D721Med (cell line): Measurements from ENCODE around the gene KLB.
"Not testable (repeated sequence)": the region's sequence is repeated elsewhere in the genome, so short reads cannot be mapped to it uniquely, and the experiment has no call there.

Source experiments
- DNase-seq: peaks from one replicate; pipeline ENCODE4 v3.0.0; 2011; ENCODE audit warnings: low spot score; ENCODE audit not compliant: insufficient read length
- FAIRE-seq: peaks from 2 replicates; lab custom pipeline; 2011; peaks lifted over from hg19 to GRCh38; lab: Jason Lieb, UNC
- CTCF ChIP-seq: IDR thresholded peaks from 2 replicates; pipeline ENCODE4 v1.5.1; 2012; ENCODE audit warnings: mild to moderate bottlenecking, control low read depth; ENCODE audit not compliant: insufficient read depth; ENCODE audit errors: missing control alignments

Gene KLB

GRCh38 chr4:39406763-39407583 lies at the start of gene KLB:
Gene KLB (plus strand): TSS chr4:39406930. CDS start chr4:39406950, 20 bp downstream.
- no peak for TF ChIP-seq CTCF
- DNase-seq (no peak), FAIRE-seq (no peak)

- no peak for TF ChIP-seq CTCF
- no peak for FAIRE-seq
- no peak for DNase-seq
Observed at GRCh38 chr4:39357002-39357401, 49.7 kb upstream of the KLB start.

DNA sequence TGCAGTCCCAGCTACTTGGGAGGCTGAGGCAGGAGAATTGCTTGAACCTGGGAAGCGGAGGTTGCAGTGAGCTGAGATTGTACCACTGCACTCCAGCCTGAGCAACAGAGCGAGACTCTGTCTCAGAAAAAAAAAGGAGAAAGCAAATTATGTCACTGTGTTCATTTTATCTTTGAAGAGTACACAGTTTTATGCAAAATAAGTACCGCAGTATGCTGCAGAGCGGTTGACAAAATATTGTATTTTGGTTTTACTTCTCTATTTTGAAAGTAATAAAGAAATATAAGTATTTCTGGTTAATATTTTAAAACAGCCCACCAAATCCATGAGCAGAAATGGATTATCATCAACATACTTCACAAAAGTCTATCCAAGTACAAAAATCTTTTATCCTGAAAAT lies 46.1 kb upstream of the KLB start:
- FAIRE-seq, DNase-seq: not testable (repeated sequence)

GRCh38 chr4:39362827-39363226 lies 43.9 kb upstream of the KLB start:
- DNase-seq = no peak
- TF ChIP-seq CTCF = no peak
- FAIRE-seq = no peak

DNA sequence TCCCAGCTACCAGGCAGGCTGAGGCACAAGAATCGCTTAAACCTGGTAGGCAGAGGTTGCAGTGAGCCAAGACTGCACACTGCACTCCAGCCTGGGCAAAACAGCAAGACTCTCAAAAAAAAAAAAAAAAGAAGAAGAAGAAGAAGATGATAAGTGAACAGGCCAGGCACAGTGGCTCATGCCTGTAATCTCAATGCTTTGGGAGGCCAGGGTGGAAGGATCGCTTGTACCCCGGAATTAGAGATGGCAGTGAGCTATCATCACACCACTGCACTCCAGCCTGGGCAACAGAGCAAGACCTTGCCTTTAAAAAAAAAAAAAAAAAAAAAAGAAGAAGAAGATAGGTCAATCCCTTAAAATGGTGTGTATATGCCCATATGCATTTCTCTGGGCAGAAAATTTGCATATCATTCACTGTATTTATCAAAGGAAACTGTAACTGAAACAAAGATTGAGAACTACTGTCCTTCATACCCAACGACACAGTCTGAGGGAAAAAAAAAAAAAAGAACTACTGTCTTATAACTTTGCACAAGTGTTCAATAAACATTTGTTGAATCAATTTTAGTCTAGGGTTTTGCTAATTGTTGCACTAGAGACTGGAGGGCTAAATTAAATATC lies 42.8 kb upstream of the KLB start:
- FAIRE-seq = no peak
- TF ChIP-seq CTCF = no peak
- no peak for DNase-seq

DNA sequence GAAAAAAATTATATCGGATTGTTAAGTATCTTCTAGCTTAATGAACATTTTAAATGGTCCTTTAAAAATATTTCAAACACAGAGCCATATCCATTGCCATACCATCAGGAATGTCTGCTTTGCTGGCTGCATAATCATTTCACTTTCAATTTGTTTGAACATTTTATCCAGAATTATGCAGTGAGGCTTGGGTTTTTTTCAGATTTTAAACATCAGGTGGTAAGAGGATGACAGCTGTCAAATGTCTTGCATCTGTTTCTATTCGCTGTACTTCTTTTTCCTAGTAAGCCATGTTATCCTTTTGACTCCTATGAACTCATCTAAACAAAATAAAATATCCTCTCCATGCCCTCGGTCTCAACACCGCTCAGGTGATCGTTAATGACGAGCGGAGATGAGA lies 41.4 kb upstream of the KLB start:
- TF ChIP-seq CTCF = no peak
- no peak for DNase-seq
- no peak for FAIRE-seq

GRCh38 chr4:39365830-39366771 lies 40.6 kb upstream of the KLB start, which contains the start of gene RFC1:
Gene RFC1 (minus strand): TSS chr4:39366362. CDS start chr4:39366241, 121 bp downstream.
- DNase-seq (peak; percentile 47), FAIRE-seq (no peak)
- TF ChIP-seq CTCF = no peak
